GM06990 (cell line): Measurements from ENCODE around the gene ZHX3.

Source experiments
- DNase-seq: peaks from one replicate; pipeline ENCODE4 v3.0.0-alpha.2; 2011; ENCODE audit not compliant: insufficient read length; ENCODE audit errors: extremely low read depth
- H3K27me3 ChIP-seq: replicated peaks from 2 replicates; pipeline ENCODE4 v1.6.0; 2011; ENCODE audit warnings: low read length; ENCODE audit not compliant: control insufficient read depth, insufficient read depth
- H3K36me3 ChIP-seq: 2 replicates; pipeline ENCODE4 v1.5.1; 2011; ENCODE audit warnings: low read length; ENCODE audit not compliant: control insufficient read depth, insufficient read depth
- H3K4me3 ChIP-seq: replicated peaks from 2 replicates; pipeline ENCODE4 v1.5.1; 2011; ENCODE audit warnings: low read depth, mild to moderate bottlenecking, control low read depth, low read length
- TF ChIP-seq, protein P1 (sequence below): IDR thresholded peaks from 2 replicates; pipeline ENCODE4 v1.5.1; 2011; ENCODE audit warnings: low read length, control low read depth, mild to moderate bottlenecking, inconsistent platforms; ENCODE audit not compliant: insufficient read depth, poor library complexity, severe bottlenecking

The ZHX3 gene

DNA sequence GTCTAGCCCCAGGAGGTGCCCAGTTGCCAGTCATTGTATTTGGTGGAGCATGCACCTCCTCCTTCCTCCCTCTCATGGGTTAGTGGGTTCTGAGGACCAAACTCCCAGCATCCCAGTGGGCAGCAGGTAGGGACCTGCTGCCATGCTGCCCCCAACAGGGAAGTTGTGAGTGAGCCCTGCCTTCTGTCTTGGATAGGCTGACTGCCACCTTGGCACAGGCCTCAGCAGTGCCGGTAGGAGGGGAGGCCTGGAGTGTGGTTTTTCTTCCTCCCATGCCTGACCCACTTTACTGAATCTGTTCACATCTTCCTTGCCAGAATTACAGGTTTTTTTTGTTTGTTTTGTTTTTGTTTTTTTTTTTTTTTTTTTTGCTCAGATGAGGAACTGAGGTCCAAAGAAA lies 155.6 kb downstream of the ZHX3 start:
- no peak overlapping the region for H3K4me3 ChIP-seq
- TF ChIP-seq, protein P1, sequence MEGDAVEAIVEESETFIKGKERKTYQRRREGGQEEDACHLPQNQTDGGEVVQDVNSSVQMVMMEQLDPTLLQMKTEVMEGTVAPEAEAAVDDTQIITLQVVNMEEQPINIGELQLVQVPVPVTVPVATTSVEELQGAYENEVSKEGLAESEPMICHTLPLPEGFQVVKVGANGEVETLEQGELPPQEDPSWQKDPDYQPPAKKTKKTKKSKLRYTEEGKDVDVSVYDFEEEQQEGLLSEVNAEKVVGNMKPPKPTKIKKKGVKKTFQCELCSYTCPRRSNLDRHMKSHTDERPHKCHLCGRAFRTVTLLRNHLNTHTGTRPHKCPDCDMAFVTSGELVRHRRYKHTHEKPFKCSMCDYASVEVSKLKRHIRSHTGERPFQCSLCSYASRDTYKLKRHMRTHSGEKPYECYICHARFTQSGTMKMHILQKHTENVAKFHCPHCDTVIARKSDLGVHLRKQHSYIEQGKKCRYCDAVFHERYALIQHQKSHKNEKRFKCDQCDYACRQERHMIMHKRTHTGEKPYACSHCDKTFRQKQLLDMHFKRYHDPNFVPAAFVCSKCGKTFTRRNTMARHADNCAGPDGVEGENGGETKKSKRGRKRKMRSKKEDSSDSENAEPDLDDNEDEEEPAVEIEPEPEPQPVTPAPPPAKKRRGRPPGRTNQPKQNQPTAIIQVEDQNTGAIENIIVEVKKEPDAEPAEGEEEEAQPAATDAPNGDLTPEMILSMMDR, result no peak
- peaks cover 43% of the 10 kb centered on the region for H3K36me3 ChIP-seq
- H3K27me3 ChIP-seq, result no peaks in the 10 kb centered on the region
- DNase-seq, result no peak

DNA sequence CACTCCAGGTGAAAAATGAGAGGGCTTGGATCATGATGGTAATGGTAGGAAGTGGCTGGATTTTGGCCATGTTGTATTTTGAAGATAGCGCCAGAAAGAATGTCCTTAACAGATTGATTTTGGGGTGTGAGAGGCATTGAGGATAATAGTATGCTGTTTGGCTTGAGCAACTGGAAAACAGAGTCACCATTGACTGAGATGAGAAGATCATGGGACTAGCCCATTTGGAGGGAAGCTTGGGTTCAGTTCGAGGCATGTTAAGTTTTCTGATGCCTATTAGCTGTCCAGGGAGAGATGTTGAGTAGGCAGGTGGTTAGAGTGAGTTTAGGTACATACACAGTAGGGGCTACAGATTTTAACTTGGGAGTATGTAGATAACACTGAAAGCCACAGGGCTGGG lies 156.8 kb downstream of the ZHX3 start:
- Histone ChIP-seq H3K27me3 (no peaks in the 10 kb centered on the region), H3K4me3 (no peak overlapping the region), H3K36me3 (peaks cover 37% of the 10 kb centered on the region)
- DNase-seq, result no peak
- TF ChIP-seq, protein P1, result no peak

DNA sequence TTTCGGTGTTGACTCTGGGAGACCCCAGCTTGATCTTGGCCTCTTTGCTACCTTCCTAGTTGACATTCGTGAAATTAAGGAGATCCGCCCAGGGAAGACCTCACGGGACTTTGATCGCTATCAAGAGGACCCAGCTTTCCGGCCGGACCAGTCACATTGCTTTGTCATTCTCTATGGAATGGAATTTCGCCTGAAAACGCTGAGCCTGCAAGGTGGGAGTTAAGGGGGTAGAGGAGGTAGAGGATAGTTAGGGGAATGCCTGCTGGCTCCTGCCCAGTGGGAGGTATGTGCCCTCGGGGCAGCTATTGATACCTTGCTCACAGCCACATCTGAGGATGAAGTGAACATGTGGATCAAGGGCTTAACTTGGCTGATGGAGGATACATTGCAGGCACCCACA lies 158.0 kb downstream of the ZHX3 start:
- H3K4me3 ChIP-seq, result no peak overlapping the region
- DNase-seq, result no peak
- TF ChIP-seq, protein P1, result no peak
- H3K36me3 ChIP-seq, result peaks cover 26% of the 10 kb centered on the region
- H3K27me3 ChIP-seq, result no peaks in the 10 kb centered on the region

DNA sequence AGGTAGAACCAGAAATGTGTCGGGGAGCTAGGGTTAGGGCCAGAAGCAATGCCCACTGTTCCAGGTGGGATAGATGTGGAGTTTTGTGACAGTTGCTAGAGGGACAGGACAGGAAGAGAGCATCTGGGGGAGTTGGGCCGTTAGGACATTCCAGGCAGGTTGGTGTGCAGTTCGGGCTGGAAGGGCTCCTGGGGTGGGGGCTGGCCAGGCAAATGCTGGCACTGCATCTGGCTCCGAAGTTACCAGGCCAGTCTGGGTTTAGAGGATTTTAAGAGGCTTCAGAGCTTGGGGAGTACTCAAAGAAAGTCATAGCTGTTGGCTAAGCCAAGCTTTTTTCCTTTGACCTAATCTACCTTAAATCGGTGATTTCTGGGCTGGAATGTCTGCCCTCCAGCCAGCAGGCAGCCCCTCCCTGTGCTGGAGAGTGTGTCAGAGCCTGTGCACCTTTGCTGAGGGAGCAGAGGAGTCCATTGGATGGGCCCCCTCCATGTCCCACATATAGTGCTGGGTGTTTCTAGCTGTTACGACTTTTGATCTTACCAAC lies 159.4 kb downstream of the ZHX3 start:
- Histone ChIP-seq H3K4me3 (no peak overlapping the region), H3K27me3 (no peaks in the 10 kb centered on the region), H3K36me3 (peaks cover 12% of the 10 kb centered on the region)
- DNase-seq, result no peak
- TF ChIP-seq, protein P1, result no peak

DNA sequence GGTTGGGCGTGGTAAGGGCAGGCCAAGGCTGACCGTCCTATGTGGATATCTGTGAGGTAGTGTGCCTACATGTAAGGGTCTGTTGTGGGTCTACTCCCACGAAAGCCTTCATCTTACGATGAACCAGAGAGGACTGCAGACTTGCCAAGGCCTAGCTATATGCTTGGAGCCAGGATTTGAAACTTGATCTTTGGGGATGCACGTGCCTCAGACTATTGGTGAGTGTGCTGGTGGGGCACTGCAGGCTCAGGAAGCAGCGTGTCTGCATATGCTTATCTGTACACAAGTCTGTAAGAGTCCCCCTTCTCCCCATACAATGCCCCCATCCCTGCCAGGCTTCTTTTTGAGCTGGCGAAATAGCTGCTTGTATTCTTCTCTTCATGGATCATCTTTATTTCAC lies 162.3 kb downstream of the ZHX3 start:
- TF ChIP-seq, protein P1, result no peak
- H3K4me3 ChIP-seq, result no peak overlapping the region
- peaks cover 1% of the 10 kb centered on the region for H3K36me3 ChIP-seq
- no peak for DNase-seq
- no peaks in the 10 kb centered on the region for H3K27me3 ChIP-seq
